Smooth muscle cell (in vitro differentiated cells): ENCODE results near the gene CGA. TPM values are rescaled to one million over a fixed set of nuclear protein-coding genes. Genes with fewer than 3 reads are reported as not detected.

Source experiments
- DNase-seq: peaks from one replicate; lab custom pipeline; 2025; ENCODE audit not compliant: unreplicated experiment; lab: John Stamatoyannopoulos, UW
- H2AFZ ChIP-seq: fragments of 200-600 bp; sonication (generic); 2 replicates; pipeline ENCODE4 v1.6.0; 2016; ENCODE audit warnings: antibody characterized with exemption, low read depth, mild to moderate bottlenecking
- H3F3A ChIP-seq: fragments of 200-600 bp; sonication (generic); 2 replicates; pipeline ENCODE4 v1.6.0; 2017; ENCODE audit warnings: antibody characterized with exemption, low read depth
- H3K27ac ChIP-seq: fragments of 200-600 bp; sonication (generic); 2 replicates; pipeline ENCODE4 v1.5.1; 2016; ENCODE audit warnings: low read depth, mild to moderate bottlenecking
- H3K27me3 ChIP-seq: fragments of 200-600 bp; sonication (generic); 2 replicates; pipeline ENCODE4 v1.6.1; 2016; ENCODE audit warnings: low read depth, mild to moderate bottlenecking
- H3K36me3 ChIP-seq: fragments of 200-600 bp; sonication (generic); 2 replicates; pipeline ENCODE4 v1.5.1; 2016; ENCODE audit warnings: low read depth
- H3K4me1 ChIP-seq: fragments of 200-600 bp; sonication (generic); 2 replicates; pipeline ENCODE4 v1.5.1; 2016; ENCODE audit warnings: low read depth
- H3K4me2 ChIP-seq: fragments of 200-600 bp; sonication (generic); 2 replicates; pipeline ENCODE4 v1.6.0; 2016; ENCODE audit warnings: mild to moderate bottlenecking
- H3K4me3 ChIP-seq: fragments of 200-600 bp; sonication (generic); 2 replicates; pipeline ENCODE4 v1.5.1; 2016; ENCODE audit warnings: mild to moderate bottlenecking
- H3K79me2 ChIP-seq: fragments of 200-600 bp; sonication (generic); 2 replicates; pipeline ENCODE4 v1.6.0; 2016; ENCODE audit warnings: low read depth, mild to moderate bottlenecking
- H3K9ac ChIP-seq: fragments of 200-600 bp; sonication (generic); 2 replicates; pipeline ENCODE4 v1.6.0; 2016; ENCODE audit warnings: low read depth
- H3K9me3 ChIP-seq: fragments of 200-600 bp; sonication (generic); replicated peaks from 2 replicates; pipeline ENCODE4 v1.5.1; 2016; ENCODE audit warnings: low read depth
- H4K20me1 ChIP-seq: fragments of 200-600 bp; sonication (generic); 2 replicates; pipeline ENCODE4 v1.6.0; 2016; ENCODE audit warnings: low read depth
- WGBS: methylation state at CpG from one replicate; pipeline ENCODE4 v1.1.7; 2016; ENCODE audit warnings: low lambda C conversion rate; 5-methylcytosine and 5-hydroxymethylcytosine counted together
- polyA plus RNA-seq: library from polyadenylated mRNA; unstranded; fragments of >200 nt; fragmentation: Nextera tagmentation; extraction: Ambion mirVana; gene quantifications from 2 replicates; pipeline ENCODE4 v1.2.1, GENCODE V29; 2016
- total RNA-seq: library from RNA; depleted of rRNA; stranded (reverse); fragments of >200 nt; gene quantifications from 2 replicates; pipeline ENCODE4 v1.2.3, GENCODE V29; 2014
- TF ChIP-seq, protein P1 (sequence below): fragments of 200-600 bp; sonication (generic); IDR thresholded peaks from 2 replicates; pipeline ENCODE4 v1.5.1; 2017; ENCODE audit warnings: borderline replicate concordance, mild to moderate bottlenecking, antibody characterized with exemption; ENCODE audit not compliant: insufficient read depth, poor library complexity, severe bottlenecking

CGA gene
- total and polyA plus RNA-seq, 2 experiments from 2014 or later: 0.30 to 5.5 TPM

DNA sequence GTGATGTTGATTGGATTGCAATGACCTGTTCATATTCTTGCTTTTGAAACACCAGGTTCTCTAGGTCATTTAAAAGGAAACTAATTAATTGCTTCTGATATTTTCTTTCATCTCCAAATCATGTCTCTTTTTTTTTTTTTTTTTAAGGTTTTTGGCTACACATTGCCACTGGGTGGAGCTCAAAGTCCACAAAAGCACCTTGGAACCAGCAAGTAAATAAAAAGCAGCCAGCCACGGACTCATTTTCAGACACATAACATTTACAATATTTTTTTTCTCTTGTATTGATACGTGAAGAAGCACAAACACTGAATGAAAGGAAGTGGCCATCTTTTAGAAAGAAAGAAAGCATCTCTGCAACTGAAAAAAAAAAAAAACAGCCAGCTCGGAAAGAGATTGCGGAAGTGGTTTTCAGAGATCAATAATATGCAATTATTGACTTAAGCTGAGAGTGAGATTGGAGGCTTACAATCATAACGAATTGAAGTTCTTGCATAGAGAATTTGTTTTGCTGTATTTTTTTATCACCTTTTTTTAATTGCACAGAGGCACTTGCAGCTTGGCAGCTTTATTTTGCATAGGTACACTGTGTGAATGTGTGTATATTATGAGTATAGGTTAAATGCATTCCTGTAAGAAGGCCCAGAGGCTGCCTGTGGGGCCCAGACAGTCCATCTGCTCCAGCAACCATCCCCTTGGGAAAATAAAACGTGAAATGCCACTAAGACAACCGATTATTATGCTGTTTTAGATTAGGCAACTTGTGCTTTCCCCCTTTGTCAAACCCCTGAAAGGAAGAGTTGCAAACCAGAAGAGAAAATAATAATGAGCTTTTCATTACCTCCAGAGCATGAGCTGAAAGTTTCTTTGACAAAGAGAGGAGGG is 28.2 kb downstream of the CGA start:
- no peaks in the 10 kb centered on the region for H3F3A ChIP-seq
- H3K4me1 ChIP-seq: no peaks in the 10 kb centered on the region
- no peak overlapping the region for H3K27ac ChIP-seq
- no peaks in the 10 kb centered on the region for H3K79me2 ChIP-seq
- 36% methylated on average over 7 of the region's 7 CpGs for WGBS
- no peaks in the 10 kb centered on the region for H3K9me3 ChIP-seq
- H3K36me3 ChIP-seq: no peaks in the 10 kb centered on the region
- peak overlapping the region; percentile 40 for H3K4me3 ChIP-seq
- TF ChIP-seq, protein P1, sequence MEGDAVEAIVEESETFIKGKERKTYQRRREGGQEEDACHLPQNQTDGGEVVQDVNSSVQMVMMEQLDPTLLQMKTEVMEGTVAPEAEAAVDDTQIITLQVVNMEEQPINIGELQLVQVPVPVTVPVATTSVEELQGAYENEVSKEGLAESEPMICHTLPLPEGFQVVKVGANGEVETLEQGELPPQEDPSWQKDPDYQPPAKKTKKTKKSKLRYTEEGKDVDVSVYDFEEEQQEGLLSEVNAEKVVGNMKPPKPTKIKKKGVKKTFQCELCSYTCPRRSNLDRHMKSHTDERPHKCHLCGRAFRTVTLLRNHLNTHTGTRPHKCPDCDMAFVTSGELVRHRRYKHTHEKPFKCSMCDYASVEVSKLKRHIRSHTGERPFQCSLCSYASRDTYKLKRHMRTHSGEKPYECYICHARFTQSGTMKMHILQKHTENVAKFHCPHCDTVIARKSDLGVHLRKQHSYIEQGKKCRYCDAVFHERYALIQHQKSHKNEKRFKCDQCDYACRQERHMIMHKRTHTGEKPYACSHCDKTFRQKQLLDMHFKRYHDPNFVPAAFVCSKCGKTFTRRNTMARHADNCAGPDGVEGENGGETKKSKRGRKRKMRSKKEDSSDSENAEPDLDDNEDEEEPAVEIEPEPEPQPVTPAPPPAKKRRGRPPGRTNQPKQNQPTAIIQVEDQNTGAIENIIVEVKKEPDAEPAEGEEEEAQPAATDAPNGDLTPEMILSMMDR: peak; percentile 69
- H3K9ac ChIP-seq: no peak overlapping the region
- peak overlapping the region; percentile 58 for H3K4me2 ChIP-seq
- peaks cover 4% of the 10 kb centered on the region for H3K27me3 ChIP-seq
- H4K20me1 ChIP-seq: no peaks in the 10 kb centered on the region
- no peak overlapping the region for H2AFZ ChIP-seq
- no peak for DNase-seq

DNA sequence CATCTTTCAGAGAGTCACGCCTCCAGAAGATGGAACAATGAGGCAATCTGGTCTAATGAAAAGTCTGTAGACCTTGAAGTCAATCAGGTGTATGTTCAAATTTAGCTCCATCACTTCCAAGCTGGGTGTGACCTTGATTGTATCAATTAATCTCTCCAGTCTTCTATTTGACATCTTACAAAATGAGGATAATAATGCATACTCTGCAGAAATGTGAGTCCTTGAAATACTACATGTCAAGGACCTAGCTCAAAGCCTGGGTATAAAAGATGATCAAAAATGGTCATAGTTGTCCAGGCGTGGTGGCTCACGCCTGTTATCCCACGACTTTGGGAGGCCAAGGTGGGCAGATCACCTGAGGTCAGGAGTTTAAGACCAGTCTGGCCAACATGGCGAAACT is 29.8 kb downstream of the CGA start:
- Histone ChIP-seq H3K79me2 (no peaks in the 10 kb centered on the region), H3K4me1 (no peaks in the 10 kb centered on the region), H3K36me3 (no peaks in the 10 kb centered on the region), H3K27me3 (peaks cover 4% of the 10 kb centered on the region), H3K4me2 (no peak overlapping the region), H3F3A (no peaks in the 10 kb centered on the region), H3K9ac (no peak overlapping the region), H3K4me3 (no peak overlapping the region), H4K20me1 (no peaks in the 10 kb centered on the region), H3K27ac (no peak overlapping the region), H2AFZ (no peak overlapping the region), H3K9me3 (no peaks in the 10 kb centered on the region)
- TF ChIP-seq, protein P1: no peak
- WGBS: 83% methylated on average over 5 of the region's 5 CpGs
- DNase-seq: no peak

DNA sequence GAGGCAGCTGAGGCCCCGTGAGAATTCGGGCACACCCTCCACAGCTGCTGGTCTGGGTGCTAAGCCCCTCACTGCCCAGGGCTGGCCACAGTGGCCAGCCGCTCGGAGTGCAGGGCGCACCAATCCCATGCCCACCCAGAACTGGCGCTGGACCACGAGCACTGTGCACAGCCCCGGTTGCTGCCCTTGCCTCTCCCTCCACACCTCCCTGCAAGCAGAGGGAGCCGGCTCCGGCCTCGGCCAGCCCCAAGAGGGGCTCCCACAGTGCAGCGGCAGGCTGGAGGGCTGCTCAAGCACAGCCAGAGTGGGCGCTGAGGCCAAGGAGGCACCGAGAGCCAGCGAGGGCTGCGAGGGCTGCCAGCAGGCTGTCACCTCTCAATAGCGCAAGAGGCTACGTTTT is 35.0 kb downstream of the CGA start:
- no peak for DNase-seq
- Histone ChIP-seq H2AFZ (no peak overlapping the region), H3K27me3 (peaks cover 4% of the 10 kb centered on the region), H3K9ac (no peak overlapping the region), H3K9me3 (no peaks in the 10 kb centered on the region), H3K79me2 (no peaks in the 10 kb centered on the region), H3K27ac (no peak overlapping the region), H3K4me1 (no peaks in the 10 kb centered on the region), H4K20me1 (no peaks in the 10 kb centered on the region), H3K36me3 (no peaks in the 10 kb centered on the region), H3F3A (no peaks in the 10 kb centered on the region), H3K4me3 (no peak overlapping the region), H3K4me2 (no peak overlapping the region)
- TF ChIP-seq, protein P1: no peak
- WGBS: 98% methylated on average over 16 of the region's 18 CpGs
